ENCODE results near the gene OOSP1.

OOSP1 gene

GRCh38 chr11:59918987-59919589, 19.1 kb upstream of the OOSP1 start:
- no peaks in the 10 kb centered on the region for H3K27me3 ChIP-seq
- no peak for TF ChIP-seq Cebpa-rat (IDR thresholded peaks at IDR 0.05)
- H3K9me3 ChIP-seq, result peaks cover 51% of the 10 kb centered on the region
- no peak overlapping the region for H3K4me3 ChIP-seq
- H3K4me2 ChIP-seq, result no peak overlapping the region
- no peak overlapping the region for H3K27ac ChIP-seq
- H3K4me1 ChIP-seq, result no peaks in the 10 kb centered on the region
- H3K36me3 ChIP-seq, result peaks cover 3% of the 10 kb centered on the region; the same call in 1 of the 2 replicates
- H4K20me1 ChIP-seq, result no peaks in the 10 kb centered on the region
- no peak overlapping the region for H3K9ac ChIP-seq

GRCh38 chr11:59923813-59924212, 14.4 kb upstream of the OOSP1 start:
- no peaks in the 10 kb centered on the region for H3K4me1 ChIP-seq
- no peak for TF ChIP-seq Cebpa-rat (IDR thresholded peaks at IDR 0.05)
- H3K9me3 ChIP-seq, result peaks cover 68% of the 10 kb centered on the region
- no peak overlapping the region for H3K27ac ChIP-seq
- no peak overlapping the region for H3K9ac ChIP-seq
- no peaks in the 10 kb centered on the region for H3K27me3 ChIP-seq
- H3K36me3 ChIP-seq, result peaks cover 3% of the 10 kb centered on the region; the same call in 1 of the 2 replicates
- no peak overlapping the region for H3K4me2 ChIP-seq
- no peaks in the 10 kb centered on the region for H4K20me1 ChIP-seq
- H3K4me3 ChIP-seq, result no peak overlapping the region

GRCh38 chr11:59931688-59932087, 6.5 kb upstream of the OOSP1 start:
- no peak overlapping the region for H3K4me3 ChIP-seq
- no peak overlapping the region for H3K4me2 ChIP-seq
- H3K4me1 ChIP-seq, result no peaks in the 10 kb centered on the region
- no peaks in the 10 kb centered on the region for H3K27me3 ChIP-seq
- peaks cover 49% of the 10 kb centered on the region for H3K9me3 ChIP-seq
- peaks cover 9% of the 10 kb centered on the region for H3K36me3 ChIP-seq
- no peaks in the 10 kb centered on the region for H4K20me1 ChIP-seq
- H3K9ac ChIP-seq, result no peak overlapping the region
- H3K27ac ChIP-seq, result no peak overlapping the region
- no peak for TF ChIP-seq Cebpa-rat (IDR thresholded peaks at IDR 0.05)

- Histone ChIP-seq H3K9ac (no peak overlapping the region), H3K4me2 (no peak overlapping the region), H3K4me3 (no peak overlapping the region), H3K4me1 (no peaks in the 10 kb centered on the region), H3K27me3 (no peaks in the 10 kb centered on the region), H3K9me3 (no peaks in the 10 kb centered on the region), H3K36me3 (no peaks in the 10 kb centered on the region), H3K27ac (no peak overlapping the region), H4K20me1 (no peaks in the 10 kb centered on the region)
- no peak for TF ChIP-seq Cebpa-rat (IDR thresholded peaks at IDR 0.05)
These were observed 486 bp downstream of the OOSP1 start for GRCh38 chr11:59938718-59939117.

DNA sequence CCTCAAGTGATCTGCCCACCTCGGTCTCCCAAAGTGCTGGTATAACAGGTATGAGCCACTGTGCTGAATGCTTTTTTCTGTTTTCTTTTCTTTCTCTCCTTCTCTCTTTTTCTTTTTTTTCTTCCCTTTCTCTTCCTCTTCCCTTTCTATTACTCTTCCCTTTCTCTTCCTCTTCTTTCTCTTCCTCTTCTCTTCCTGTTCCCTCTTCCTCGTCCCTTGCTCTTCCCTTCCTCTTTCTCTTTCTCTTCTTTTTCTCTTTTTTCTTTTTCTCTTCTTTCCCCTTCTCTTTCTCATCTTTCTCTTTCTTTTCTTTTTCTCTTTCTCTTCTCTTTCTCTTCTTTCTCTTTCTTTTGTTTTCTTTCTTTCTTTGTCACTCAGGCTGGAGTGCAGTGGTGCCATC, 1.2 kb downstream of the OOSP1 start:
- Histone ChIP-seq H3K36me3 (no peaks in the 10 kb centered on the region), H3K27me3 (no peaks in the 10 kb centered on the region), H3K4me2 (no peak overlapping the region), H4K20me1 (no peaks in the 10 kb centered on the region), H3K4me3 (no peak overlapping the region), H3K9me3 (0 out of 2 replicates have a peak, but pooled peaks cover 3% of the 10 kb centered on the region), H3K4me1 (peaks cover 3% of the 10 kb centered on the region), H3K27ac (no peak overlapping the region), H3K9ac (no peak overlapping the region)
- no peak for TF ChIP-seq Cebpa-rat (IDR thresholded peaks at IDR 0.05)

- H3K36me3 ChIP-seq, result no peaks in the 10 kb centered on the region
- H4K20me1 ChIP-seq, result no peaks in the 10 kb centered on the region
- peaks cover 3% of the 10 kb centered on the region; the same call in 1 of the 2 replicates for H3K9me3 ChIP-seq
- no peak overlapping the region for H3K4me2 ChIP-seq
- H3K4me1 ChIP-seq, result peaks cover 18% of the 10 kb centered on the region
- TF ChIP-seq Cebpa-rat (IDR thresholded peaks at IDR 0.05), result no peak
- H3K27ac ChIP-seq, result no peak overlapping the region
- H3K27me3 ChIP-seq, result no peaks in the 10 kb centered on the region
- no peak overlapping the region for H3K4me3 ChIP-seq
- H3K9ac ChIP-seq, result no peak overlapping the region
These were observed 2.9 kb downstream of the OOSP1 start for GRCh38 chr11:59941091-59941490.

DNA sequence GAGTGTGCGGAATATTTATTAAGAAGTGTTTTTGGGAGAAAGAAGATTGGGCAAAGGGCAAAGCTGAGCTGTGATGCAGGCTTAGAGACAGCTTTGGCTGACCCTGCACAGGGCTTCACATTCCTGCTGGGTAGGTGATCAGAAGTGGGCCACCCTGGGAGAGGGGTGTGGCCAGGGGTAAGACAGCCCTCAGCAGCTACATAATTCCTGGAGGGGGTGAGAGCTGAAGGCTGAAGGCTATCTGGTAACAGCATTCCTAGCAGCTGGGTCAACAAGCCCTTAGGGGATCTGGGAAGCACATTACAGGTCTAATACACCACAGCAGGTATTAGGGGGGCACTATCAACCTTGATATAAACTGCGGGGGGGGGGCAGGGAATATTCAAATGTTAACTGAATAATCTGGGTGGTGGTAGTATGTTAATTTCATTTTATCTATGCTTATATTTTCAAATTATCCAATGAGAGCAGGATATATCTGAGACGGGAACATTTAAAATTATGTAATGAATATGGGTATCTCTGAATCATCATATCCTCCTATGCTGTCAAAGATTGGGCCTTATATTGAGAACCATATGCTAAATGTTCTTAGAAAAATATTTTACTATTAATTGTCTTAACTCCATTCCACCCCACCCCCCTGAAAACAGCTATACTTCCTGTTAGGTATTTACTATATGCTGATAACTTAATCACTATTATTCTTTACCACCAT, 5.9 kb downstream of the OOSP1 start:
- Histone ChIP-seq H3K27me3 (no peaks in the 10 kb centered on the region), H3K4me1 (peaks cover 18% of the 10 kb centered on the region), H4K20me1 (no peaks in the 10 kb centered on the region), H3K36me3 (no peaks in the 10 kb centered on the region), H3K27ac (no peak overlapping the region), H3K4me2 (peak overlapping the region; percentile 49), H3K4me3 (no peak overlapping the region), H3K9ac (no peak overlapping the region), H3K9me3 (peaks cover 3% of the 10 kb centered on the region; the same call in 1 of the 2 replicates)
- TF ChIP-seq Cebpa-rat (IDR thresholded peaks at IDR 0.05), result no peak

DNA sequence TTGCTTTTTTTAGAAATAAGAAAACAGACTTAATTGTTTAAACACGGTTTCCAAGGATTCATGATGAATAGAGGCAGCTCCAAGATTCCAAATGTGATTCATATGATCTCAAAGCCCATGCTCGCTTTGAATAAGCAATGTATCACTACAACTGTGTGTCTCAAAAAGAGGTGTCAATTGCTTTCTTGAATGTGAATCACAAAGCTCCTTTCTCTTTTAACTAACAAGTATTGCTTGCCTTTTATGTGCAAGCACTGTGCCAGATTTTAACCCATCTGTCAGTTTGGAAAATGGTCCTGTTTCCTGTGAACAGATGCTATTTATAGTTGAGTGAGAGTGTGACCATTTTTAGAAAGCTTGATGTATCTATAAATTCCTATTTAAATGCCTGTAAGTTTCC, 6.5 kb downstream of the OOSP1 start:
- Histone ChIP-seq H3K27ac (peak overlapping the region; percentile 1; the same call in 1 of the 2 replicates), H4K20me1 (no peaks in the 10 kb centered on the region), H3K9me3 (peaks cover 3% of the 10 kb centered on the region; the same call in 1 of the 2 replicates), H3K36me3 (no peaks in the 10 kb centered on the region), H3K27me3 (no peaks in the 10 kb centered on the region), H3K4me3 (no peak overlapping the region), H3K4me2 (peak overlapping the region; percentile 49), H3K9ac (no peak overlapping the region), H3K4me1 (peaks cover 18% of the 10 kb centered on the region)
- TF ChIP-seq Cebpa-rat (IDR thresholded peaks at IDR 0.05), result no peak

- no peak overlapping the region for H3K9ac ChIP-seq
- no peak overlapping the region for H3K4me3 ChIP-seq
- no peak overlapping the region for H3K27ac ChIP-seq
- H4K20me1 ChIP-seq, result no peaks in the 10 kb centered on the region
- no peaks in the 10 kb centered on the region for H3K27me3 ChIP-seq
- no peak overlapping the region for H3K4me2 ChIP-seq
- no peaks in the 10 kb centered on the region for H3K9me3 ChIP-seq
- no peak for TF ChIP-seq Cebpa-rat (IDR thresholded peaks at IDR 0.05)
- no peaks in the 10 kb centered on the region for H3K36me3 ChIP-seq
- no peaks in the 10 kb centered on the region for H3K4me1 ChIP-seq
These were observed 15.4 kb downstream of the OOSP1 start for GRCh38 chr11:59953463-59954218.
